PC-3 (cell line): ENCODE data around the gene SLC30A7. TPM values are rescaled to one million over a fixed set of nuclear protein-coding genes. Genes with fewer than 3 reads are reported as not detected.
A peak's percentile ranks its signal among the peaks of the same experiment; 100 is the strongest.

ENCODE experiments used
- ATAC-seq: fragments of 200-7000 bp; cut with Tn5 transposase; 2 replicates; pipeline ENCODE4 v1.9.1; 2020; ENCODE audit warnings: mild to moderate bottlenecking, moderate library complexity
- BruUV-seq: library from RNA; stranded (reverse); fragments of 400-500 nt; replicated peaks from 2 replicates; lab custom pipeline; 2021; lab: Mats Ljungman, UMichigan
- CTCF ChIA-PET: fragments of 300-600 bp; sonication (Branson Sonifier 250); formaldehyde crosslinking; loops from one replicate; lab custom pipeline; 2022; ENCODE audit warnings: antibody characterized with exemption; lab: Charles Lee
- POLR2A ChIA-PET: fragments of 300-600 bp; sonication (Branson Sonifier 250); formaldehyde crosslinking; loops from one replicate; lab custom pipeline; 2022; ENCODE audit warnings: antibody characterized with exemption; ENCODE audit not compliant: unreplicated experiment; lab: Charles Lee
- DNase-seq: peaks from one replicate; pipeline ENCODE4 v3.0.0-alpha.2; 2015
- H2AFZ ChIP-seq: fragments of 300-600 bp; sonication (generic); 2 replicates; pipeline ENCODE4 v1.6.0; 2016; ENCODE audit warnings: antibody characterized with exemption, low read length
- H3F3A ChIP-seq: fragments of 300-600 bp; sonication (generic); one replicate; pipeline ENCODE4 v1.6.0; 2017; ENCODE audit warnings: antibody characterized with exemption, low read length, control low read depth, mild to moderate bottlenecking; ENCODE audit not compliant: unreplicated experiment
- H3K27ac ChIP-seq: fragments of 300-600 bp; sonication (generic); 2 replicates; pipeline ENCODE4 v1.5.1; 2016; ENCODE audit warnings: mild to moderate bottlenecking, low read length
- H3K27me3 ChIP-seq: fragments of 300-600 bp; sonication (generic); 2 replicates; pipeline ENCODE4 v1.6.1; 2016; ENCODE audit warnings: low read length, mixed read lengths
- H3K36me3 ChIP-seq: fragments of 300-600 bp; sonication (generic); 2 replicates; pipeline ENCODE4 v1.6.1; 2016; ENCODE audit warnings: low read depth, mixed run types, low read length, mixed read lengths
- H3K4me1 ChIP-seq: fragments of 300-600 bp; sonication (generic); 2 replicates; pipeline ENCODE4 v1.5.1; 2016; ENCODE audit warnings: low read length; ENCODE audit not compliant: insufficient read depth
- H3K4me2 ChIP-seq: fragments of 300-600 bp; sonication (generic); 2 replicates; pipeline ENCODE4 v1.6.0; 2016; ENCODE audit warnings: low read length
- H3K4me3 ChIP-seq: fragments of 300-600 bp; sonication (generic); 2 replicates; pipeline ENCODE4 v1.5.1; 2016; ENCODE audit warnings: mild to moderate bottlenecking, low read length, mixed read lengths
- H3K79me2 ChIP-seq: fragments of 300-600 bp; sonication (generic); 2 replicates; pipeline ENCODE4 v1.6.1; 2017; ENCODE audit warnings: low read length, mixed read lengths
- H3K9ac ChIP-seq: fragments of 300-600 bp; sonication (generic); 2 replicates; pipeline ENCODE4 v1.6.0; 2016; ENCODE audit warnings: mild to moderate bottlenecking, low read length
- H3K9me2 ChIP-seq: fragments of 300-600 bp; sonication (generic); replicated peaks from 2 replicates; pipeline ENCODE4 v1.6.1; 2016; ENCODE audit warnings: mixed run types, low read length, mixed read lengths
- H3K9me3 ChIP-seq: fragments of 300-600 bp; sonication (generic); 2 replicates; pipeline ENCODE4 v1.6.1; 2016; ENCODE audit warnings: low read length, mixed read lengths
- H4K20me1 ChIP-seq: fragments of 300-600 bp; sonication (generic); 2 replicates; pipeline ENCODE4 v1.6.1; 2016; ENCODE audit warnings: low read length, mixed read lengths
- CTCF ChIP-seq: fragments of 300-600 bp; sonication (generic); conservative IDR thresholded peaks from 2 replicates; pipeline ENCODE4 v1.5.1; 2017; ENCODE audit warnings: antibody characterized with exemption, low read depth, mild to moderate bottlenecking, low read length
- EZH2 ChIP-seq: fragments of 300-600 bp; sonication (generic); IDR thresholded peaks from one replicate; pipeline ENCODE4 v1.6.1; 2017; ENCODE audit warnings: antibody characterized with exemption, mild to moderate bottlenecking, low read length; ENCODE audit not compliant: unreplicated experiment
- EZH2phosphoT487 ChIP-seq: fragments of 300-600 bp; sonication (generic); IDR thresholded peaks from 2 replicates; pipeline ENCODE4 v1.6.1; 2018; ENCODE audit warnings: mild to moderate bottlenecking, antibody characterized with exemption, low read length, borderline replicate concordance
- intact Hi-C: fragments of 100-400 bp; cut with micrococcal nuclease; formaldehyde crosslinking; loops from 2 replicates; pipeline ENCODE4 v1.9.0; 2023
- total RNA-seq: library from RNA; depleted of rRNA; stranded (reverse); fragments of >200 nt; gene quantifications from 2 replicates; pipeline ENCODE4 v1.2.3, GENCODE V29; 2014

The SLC30A7 gene
- total RNA-seq, 1 experiment from 2014 or later = 24.0 TPM

GRCh38 chr1:100860397-100860991 lies 35.4 kb upstream of the SLC30A7 start:
- CTCF ChIA-PET = no interaction called here
- ATAC-seq = peak; percentile 35; the same call in 1 of the 2 replicates
- no peak overlapping the region for H3K4me2 ChIP-seq

GRCh38 chr1:100861379-100861778 lies 34.5 kb upstream of the SLC30A7 start:
- DNase-seq = no peak
- TF ChIP-seq EZH2phosphoT487 (no peak), EZH2 (no peak), CTCF (no peak)
- no peaks in the 10 kb centered on the region for H3K79me2 ChIP-seq
- H3K36me3 ChIP-seq = no peaks in the 10 kb centered on the region
- H3K27ac ChIP-seq = no peak overlapping the region
- H3K4me1 ChIP-seq = peaks cover 6% of the 10 kb centered on the region
- no peak overlapping the region for H3K4me2 ChIP-seq
- H3F3A ChIP-seq = no peaks in the 10 kb centered on the region
- no peaks in the 10 kb centered on the region for H3K9me3 ChIP-seq
- intact Hi-C loops = no loop called here
- H3K27me3 ChIP-seq = no peaks in the 10 kb centered on the region
- H4K20me1 ChIP-seq = no peaks in the 10 kb centered on the region
- ChIA-PET CTCF (no interaction called here), POLR2A (no interaction called here)
- H3K4me3 ChIP-seq = no peak overlapping the region
- no peak overlapping the region for H3K9ac ChIP-seq
- H3K9me2 ChIP-seq = no peaks in the 10 kb centered on the region
- BruUV-seq = no TSS peak
- H2AFZ ChIP-seq = no peak overlapping the region
- ATAC-seq = no peak

More at GRCh38 chr1:100860397-100860991, 35.4 kb upstream of the SLC30A7 start:
- no peak overlapping the region for H3K9ac ChIP-seq
- no TSS peak for BruUV-seq
- peak; percentile 57 for DNase-seq
- H3K4me1 ChIP-seq = no peaks in the 10 kb centered on the region
- no peaks in the 10 kb centered on the region for H3F3A ChIP-seq
- H3K27ac ChIP-seq = no peak overlapping the region
- H3K27me3 ChIP-seq = no peaks in the 10 kb centered on the region
- no peaks in the 10 kb centered on the region for H3K79me2 ChIP-seq
- intact Hi-C loops = no loop called here
- no peak overlapping the region for H3K4me3 ChIP-seq
- H3K9me3 ChIP-seq = no peaks in the 10 kb centered on the region
- no peaks in the 10 kb centered on the region for H4K20me1 ChIP-seq
- H3K36me3 ChIP-seq = no peaks in the 10 kb centered on the region
- TF ChIP-seq EZH2phosphoT487 = no peak
- no peak for TF ChIP-seq EZH2
- no peak for TF ChIP-seq CTCF
- POLR2A ChIA-PET = no interaction called here
- H2AFZ ChIP-seq = no peak overlapping the region
- H3K9me2 ChIP-seq = no peaks in the 10 kb centered on the region

GRCh38 chr1:100862591-100862990 lies 33.3 kb upstream of the SLC30A7 start:
- Histone ChIP-seq H3K4me2 (no peak overlapping the region), H2AFZ (no peak overlapping the region), H3K4me3 (no peak overlapping the region), H3F3A (no peaks in the 10 kb centered on the region), H3K9ac (no peak overlapping the region), H3K9me2 (no peaks in the 10 kb centered on the region), H3K27ac (no peak overlapping the region), H4K20me1 (no peaks in the 10 kb centered on the region), H3K4me1 (peaks cover 6% of the 10 kb centered on the region), H3K9me3 (no peaks in the 10 kb centered on the region), H3K27me3 (no peaks in the 10 kb centered on the region), H3K79me2 (no peaks in the 10 kb centered on the region), H3K36me3 (no peaks in the 10 kb centered on the region)
- no TSS peak for BruUV-seq
- TF ChIP-seq EZH2phosphoT487 = no peak
- no peak for TF ChIP-seq EZH2
- no peak for TF ChIP-seq CTCF
- POLR2A ChIA-PET = no interaction called here
- CTCF ChIA-PET = no interaction called here
- peak; percentile 8 for DNase-seq
- no peak for ATAC-seq
- intact Hi-C loops = no loop called here
